Subcutaneous adipose tissue (tissue), 4 donors: ENCODE results near the gene GRID1. TPM values are rescaled to one million over a fixed set of nuclear protein-coding genes. Genes with fewer than 3 reads are reported as not detected.

Experiments used
- CTCF ChIP-seq: fragments of 450-650 bp; IDR thresholded peaks from one replicate; pipeline ENCODE4 v1.5.1; 2016; ENCODE audit warnings: low read depth, mild to moderate bottlenecking, control low read depth, antibody characterized with exemption, moderate library complexity
- total RNA-seq, 4 donors: library from RNA; depleted of rRNA; stranded (reverse); fragments of >200 nt; gene quantifications; one replicate each; pipeline ENCODE4 v1.1.0, GENCODE V29; 2016

The GRID1 gene
- total RNA-seq, 4 donors from 2014 or later = 0.49 to 2.0 (median 1.1) TPM

- TF ChIP-seq CTCF = no peak
Measured at GRCh38 chr10:86344714-86345161, 21.9 kb downstream of the GRID1 start.

- no peak for TF ChIP-seq CTCF
Measured at GRCh38 chr10:86344281-86344680, 22.3 kb downstream of the GRID1 start.

GRCh38 chr10:86343761-86344160, 22.8 kb downstream of the GRID1 start:
- TF ChIP-seq CTCF = no peak

GRCh38 chr10:86342111-86342863, 24.3 kb downstream of the GRID1 start:
- TF ChIP-seq CTCF = no peak

- no peak for TF ChIP-seq CTCF
Measured at GRCh38 chr10:86341361-86341811, 25.2 kb downstream of the GRID1 start.

- TF ChIP-seq CTCF = no peak
Measured at GRCh38 chr10:86340991-86341260, 25.7 kb downstream of the GRID1 start.

- no peak for TF ChIP-seq CTCF
Measured at GRCh38 chr10:86340176-86340990, 26.2 kb downstream of the GRID1 start.
